Peyer's patch (tissue), 4 donors: ENCODE data around the gene CDHR2.

Experiments used
- POLR2A ChIP-seq, 2 donors: fragments of 450-650 bp; IDR thresholded peaks; one replicate each; pipeline ENCODE4 v1.5.1; 2017; ENCODE audit warnings: antibody characterized with exemption in 2 of 2, mild to moderate bottlenecking in 2 of 2, moderate library complexity in 2 of 2
- TF ChIP-seq, protein P1 (sequence below), 6 experiments: fragments of 450-650 bp in 4 of 6; fragments of 200-600 bp in 2 of 6; sonication (generic) in 1 of 6; IDR thresholded peaks; one replicate each; pipeline ENCODE4 v1.5.1; 2017 to 2019; ENCODE audit warnings: antibody characterized with exemption in 6 of 6, mild to moderate bottlenecking in 3 of 6, moderate library complexity in 1 of 6

DNA sequence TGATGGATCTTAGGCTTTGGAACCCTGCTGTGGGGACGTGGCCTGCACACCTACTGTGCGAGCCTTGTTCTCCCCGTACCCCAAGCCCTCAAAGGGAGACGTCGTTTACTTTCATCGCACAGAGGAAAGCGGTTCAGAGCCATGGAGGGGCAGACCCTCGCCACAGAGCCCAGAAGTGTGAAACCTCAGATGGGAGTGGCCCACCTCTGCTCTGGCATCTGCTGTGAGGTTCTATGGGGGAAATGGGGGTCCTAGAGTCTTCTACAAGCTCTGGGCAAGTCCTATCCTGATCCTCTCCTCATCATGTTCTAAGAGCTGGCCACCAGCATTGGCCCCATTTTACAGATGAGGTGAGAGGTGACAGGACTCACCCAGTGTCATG is 8.2 kb upstream of the CDHR2 start:
- TF ChIP-seq, protein P1, sequence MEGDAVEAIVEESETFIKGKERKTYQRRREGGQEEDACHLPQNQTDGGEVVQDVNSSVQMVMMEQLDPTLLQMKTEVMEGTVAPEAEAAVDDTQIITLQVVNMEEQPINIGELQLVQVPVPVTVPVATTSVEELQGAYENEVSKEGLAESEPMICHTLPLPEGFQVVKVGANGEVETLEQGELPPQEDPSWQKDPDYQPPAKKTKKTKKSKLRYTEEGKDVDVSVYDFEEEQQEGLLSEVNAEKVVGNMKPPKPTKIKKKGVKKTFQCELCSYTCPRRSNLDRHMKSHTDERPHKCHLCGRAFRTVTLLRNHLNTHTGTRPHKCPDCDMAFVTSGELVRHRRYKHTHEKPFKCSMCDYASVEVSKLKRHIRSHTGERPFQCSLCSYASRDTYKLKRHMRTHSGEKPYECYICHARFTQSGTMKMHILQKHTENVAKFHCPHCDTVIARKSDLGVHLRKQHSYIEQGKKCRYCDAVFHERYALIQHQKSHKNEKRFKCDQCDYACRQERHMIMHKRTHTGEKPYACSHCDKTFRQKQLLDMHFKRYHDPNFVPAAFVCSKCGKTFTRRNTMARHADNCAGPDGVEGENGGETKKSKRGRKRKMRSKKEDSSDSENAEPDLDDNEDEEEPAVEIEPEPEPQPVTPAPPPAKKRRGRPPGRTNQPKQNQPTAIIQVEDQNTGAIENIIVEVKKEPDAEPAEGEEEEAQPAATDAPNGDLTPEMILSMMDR (IDR thresholded peaks at IDR 0.05): no peak
- TF ChIP-seq POLR2A (IDR thresholded peaks at IDR 0.05): no peak
